Mucosa of descending colon (tissue), 3 donors: ENCODE measurements around the gene CHMP5. TPM values are rescaled to one million over a fixed set of nuclear protein-coding genes. Genes with fewer than 3 reads are reported as not detected.

Source experiments
- ATAC-seq: fragments of 200-7000 bp; cut with Tn5 transposase; one replicate; pipeline ENCODE4 v1.9.1; 2020; ENCODE audit warnings: mild to moderate bottlenecking, moderate library complexity
- DNase-seq, 3 donors: peaks; one replicate each; pipeline ENCODE4 v3.0.0-alpha.2; 2020
- H3K36me3 ChIP-seq: fragments of 200-600 bp; one replicate; pipeline ENCODE4 v1.8.0; 2021; ENCODE audit warnings: low read depth, mild to moderate bottlenecking
- H3K4me1 ChIP-seq: fragments of 200-600 bp; one replicate; pipeline ENCODE4 v1.8.0; 2021; ENCODE audit warnings: low read depth, mild to moderate bottlenecking
- H3K4me3 ChIP-seq: fragments of 200-600 bp; one replicate; pipeline ENCODE4 v1.8.0; 2021; ENCODE audit warnings: mild to moderate bottlenecking
- H3K9me3 ChIP-seq: fragments of 200-600 bp; one replicate; pipeline ENCODE4 v1.8.0; 2021; ENCODE audit warnings: mild to moderate bottlenecking
- CTCF ChIP-seq: fragments of 200-600 bp; IDR thresholded peaks from one replicate; pipeline ENCODE4 v1.8.0; 2022; ENCODE audit warnings: antibody characterized with exemption, mild to moderate bottlenecking
- intact Hi-C, 2 donors: fragments of 100-400 bp; cut with DNase I in 1 of 2; cut with micrococcal nuclease in 1 of 2; formaldehyde crosslinking; loops; one replicate each; pipeline versions ENCODE4 v1.11.0 to v1.11.1; 2022; cut with DNase I, micrococcal nuclease
- total RNA-seq, 3 donors: library from RNA; stranded (reverse); fragmentation: NEBNext Ultra II Directional in 2 of 3; extraction: Animal tissue kit (Norgen Biotek cat#: 25700) in 2 of 3; gene quantifications; one replicate each; pipeline versions ENCODE4 v1.2.1 to v1.2.4, GENCODE V29; 2021 to 2023
- donor health status: DM: no; HTN: no; CAD: no; lungs with moderate emphysema.
- donor health status: DM: no; HTN: no; CAD: no.
- donor health status: DM: no; HTN: yes; CAD: no.

CHMP5 gene
- total RNA-seq, 3 donors from 2014 or later = 72.2 to 98.1 (median 84.3) TPM

GRCh38 chr9:33318781-33319180, 53.9 kb downstream of the CHMP5 start:
- ATAC-seq (no peak), DNase-seq (no peak)
- Histone ChIP-seq H3K36me3 (peaks cover 9% of the 10 kb centered on the region), H3K4me1 (no peaks in the 10 kb centered on the region), H3K4me3 (no peak overlapping the region), H3K9me3 (no peaks in the 10 kb centered on the region)
- no peak for TF ChIP-seq CTCF
- intact Hi-C loops = no loop called here

GRCh38 chr9:33320230-33320567, 55.4 kb downstream of the CHMP5 start:
- H3K9me3 ChIP-seq = no peaks in the 10 kb centered on the region

GRCh38 chr9:33320568-33321261, 55.9 kb downstream of the CHMP5 start:
- no peaks in the 10 kb centered on the region for H3K4me1 ChIP-seq
- TF ChIP-seq CTCF = no peak
- DNase-seq = no peak
- ATAC-seq = no peak
- H3K36me3 ChIP-seq = peaks cover 12% of the 10 kb centered on the region
- H3K9me3 ChIP-seq = no peaks in the 10 kb centered on the region
- intact Hi-C loops = no loop called here
- H3K4me3 ChIP-seq = no peak overlapping the region

More at GRCh38 chr9:33320230-33320567, 55.4 kb downstream of the CHMP5 start:
- H3K4me3 ChIP-seq = no peak overlapping the region
- H3K36me3 ChIP-seq = peaks cover 9% of the 10 kb centered on the region
- ATAC-seq (no peak), DNase-seq (no peak)
- no peaks in the 10 kb centered on the region for H3K4me1 ChIP-seq
- intact Hi-C loops = no loop called here
- no peak for TF ChIP-seq CTCF

GRCh38 chr9:33329117-33329563, 64.3 kb downstream of the CHMP5 start:
- peak; percentile 91 for ATAC-seq
- no peak overlapping the region for H3K4me3 ChIP-seq

GRCh38 chr9:33329979-33330378, 65.1 kb downstream of the CHMP5 start:
- Histone ChIP-seq H3K4me3 (no peak overlapping the region), H3K9me3 (no peaks in the 10 kb centered on the region), H3K4me1 (peaks cover 27% of the 10 kb centered on the region), H3K36me3 (peaks cover 3% of the 10 kb centered on the region)
- ATAC-seq (peak; percentile 71), DNase-seq (peak in 1 of 3 donors; percentile 35)
- intact Hi-C loops = no loop called here
- no peak for TF ChIP-seq CTCF

More at GRCh38 chr9:33329117-33329563, 64.3 kb downstream of the CHMP5 start:
- no peaks in the 10 kb centered on the region for H3K9me3 ChIP-seq
- intact Hi-C loops = no loop called here
- peaks cover 3% of the 10 kb centered on the region for H3K36me3 ChIP-seq
- DNase-seq = peak in 2 of 3 donors; percentile 40 to 83
- no peak for TF ChIP-seq CTCF
- peaks cover 27% of the 10 kb centered on the region for H3K4me1 ChIP-seq
